GM18951 (cell line): ENCODE measurements around the gene GALNT13.

ENCODE experiments used
- POLR2A ChIP-seq: IDR thresholded peaks from 4 replicates; pipeline ENCODE4 v1.6.1; 2011; ENCODE audit warnings: mild to moderate bottlenecking; ENCODE audit not compliant: insufficient read length, insufficient read depth; ENCODE audit errors: extremely low read depth
- in situ Hi-C: fragments of 300-500 bp; cut with MboI; formaldehyde crosslinking; loops from one replicate; pipeline ENCODE4 v1.12.0; 2022; ENCODE audit warnings: low sequenced_read_pairs, mixed read lengths, inconsistent platforms; ENCODE audit not compliant: unreplicated experiment

Gene GALNT13

GRCh38 chr2:154427453-154427852 is 555.7 kb downstream of the GALNT13 start:
- in situ Hi-C loops, result no loop called here

GRCh38 chr2:154428022-154428421 is 556.3 kb downstream of the GALNT13 start:
- TF ChIP-seq POLR2A, result no peak
- in situ Hi-C loops, result no loop called here

More at GRCh38 chr2:154427453-154427852, 555.7 kb downstream of the GALNT13 start:
- TF ChIP-seq POLR2A, result no peak

- TF ChIP-seq POLR2A, result no peak
- in situ Hi-C loops, result no loop called here
These were observed 561.3 kb downstream of the GALNT13 start for GRCh38 chr2:154433010-154433409.

GRCh38 chr2:154437104-154437503 is 565.4 kb downstream of the GALNT13 start:
- in situ Hi-C loops, result no loop called here
- TF ChIP-seq POLR2A, result no peak

GRCh38 chr2:154439156-154439555 is 567.4 kb downstream of the GALNT13 start:
- in situ Hi-C loops, result no loop called here
- TF ChIP-seq POLR2A, result no peak

- TF ChIP-seq POLR2A, result no peak
- in situ Hi-C loops, result no loop called here
These were observed 572.2 kb downstream of the GALNT13 start for GRCh38 chr2:154443919-154444318.

GRCh38 chr2:154446324-154446723 is 574.6 kb downstream of the GALNT13 start:
- in situ Hi-C loops, result no loop called here
- TF ChIP-seq POLR2A, result no peak

- no peak for TF ChIP-seq POLR2A
- in situ Hi-C loops, result no loop called here
These were observed 576.2 kb downstream of the GALNT13 start for GRCh38 chr2:154447727-154448418.

- in situ Hi-C loops, result no loop called here
- no peak for TF ChIP-seq POLR2A
These were observed 578.4 kb downstream of the GALNT13 start for GRCh38 chr2:154449951-154450658.

- in situ Hi-C loops, result no loop called here
These were observed 580.7 kb downstream of the GALNT13 start for GRCh38 chr2:154452471-154452870.

GRCh38 chr2:154452906-154453493 is 581.3 kb downstream of the GALNT13 start:
- in situ Hi-C loops, result no loop called here
- TF ChIP-seq POLR2A, result no peak

More at GRCh38 chr2:154452471-154452870, 580.7 kb downstream of the GALNT13 start:
- TF ChIP-seq POLR2A, result no peak

GRCh38 chr2:154455166-154455565 is 583.4 kb downstream of the GALNT13 start:
- in situ Hi-C loops, result no loop called here

GRCh38 chr2:154455866-154456265 is 584.1 kb downstream of the GALNT13 start:
- no peak for TF ChIP-seq POLR2A
- in situ Hi-C loops, result no loop called here

More at GRCh38 chr2:154455166-154455565, 583.4 kb downstream of the GALNT13 start:
- TF ChIP-seq POLR2A, result no peak
